ENCODE results near the gene RDH16. TPM values are rescaled to one million over a fixed set of nuclear protein-coding genes. Genes with fewer than 3 reads are reported as not detected.
"Not testable (repeated sequence)": the region's sequence is repeated elsewhere in the genome, so short reads cannot be mapped to it uniquely, and the experiment has no call there.

Gene RDH16
- polyA plus RNA-seq, 3 donors = 0.12 to 0.21 TPM; not detected in 1

- 48 to 52% (median 51%) methylated on average over 4 of the region's 4 CpGs for WGBS, 3 donors
- not testable (repeated sequence) for H3K27ac ChIP-seq (ENCODE audit: low read depth, low read length)
Observed at GRCh38 chr12:56962247-56962646, 4.8 kb upstream of the RDH16 start.

GRCh38 chr12:56958422-56958821 lies 1.0 kb upstream of the RDH16 start:
- 76 to 85% (median 78%) methylated on average over 2 of the region's 2 CpGs for WGBS, 3 donors

GRCh38 chr12:56955631-56956256 lies 1.7 kb downstream of the RDH16 start:
- 55 to 62% (median 60%) methylated on average over 2 of the region's 2 CpGs for WGBS, 3 donors
- no peak overlapping the region for H3K27ac ChIP-seq (ENCODE audit: low read depth, low read length)

More at GRCh38 chr12:56958422-56958821, 1.0 kb upstream of the RDH16 start:
- H3K27ac ChIP-seq (ENCODE audit: low read depth, low read length) = no peak overlapping the region

GRCh38 chr12:56954958-56955355 lies 2.5 kb downstream of the RDH16 start:
- WGBS, 3 donors = 70 to 88% (median 85%) methylated on average over 6 of the region's 6 CpGs
- no peak overlapping the region for H3K27ac ChIP-seq (ENCODE audit: low read depth, low read length)

GRCh38 chr12:56954057-56954957 lies 3.1 kb downstream of the RDH16 start:
- WGBS, 3 donors = 91 to 95% (median 92%) methylated on average over 6 of the region's 6 CpGs

GRCh38 chr12:56953314-56953713 lies 4.1 kb downstream of the RDH16 start:
- no peak overlapping the region for H3K27ac ChIP-seq (ENCODE audit: low read depth, low read length)
- 35 to 39% (median 38%) methylated on average over 1 of the region's 1 CpG for WGBS, 3 donors

More at GRCh38 chr12:56954057-56954957, 3.1 kb downstream of the RDH16 start:
- H3K27ac ChIP-seq (ENCODE audit: low read depth, low read length) = no peak overlapping the region

GRCh38 chr12:56951582-56952339 lies 5.6 kb downstream of the RDH16 start:
- WGBS, 3 donors = 84 to 91% (median 90%) methylated on average over 11 of the region's 11 CpGs
- no peak overlapping the region for H3K27ac ChIP-seq (ENCODE audit: low read depth, low read length)

- WGBS, 3 donors = 95 to 100% (median 95%) methylated on average over 2 of the region's 2 CpGs
- H3K27ac ChIP-seq (ENCODE audit: low read depth, low read length) = no peak overlapping the region
Observed at GRCh38 chr12:56948881-56949280, 8.5 kb downstream of the RDH16 start.

- no peak overlapping the region for H3K27ac ChIP-seq (ENCODE audit: low read depth, low read length)
Observed at GRCh38 chr12:56948457-56948777, 9.0 kb downstream of the RDH16 start.

- no peak overlapping the region for H3K27ac ChIP-seq (ENCODE audit: low read depth, low read length)
- 70 to 85% (median 83%) methylated on average over 6 of the region's 6 CpGs for WGBS, 3 donors
Observed at GRCh38 chr12:56947633-56948456, 9.6 kb downstream of the RDH16 start.

- H3K27ac ChIP-seq (ENCODE audit: low read depth, low read length) = no peak overlapping the region
- 85 to 94% (median 93%) methylated on average over 4 of the region's 4 CpGs for WGBS, 3 donors
Observed at GRCh38 chr12:56943878-56944277, 13.5 kb downstream of the RDH16 start.

GRCh38 chr12:56943374-56943773 lies 14.0 kb downstream of the RDH16 start:
- WGBS, 3 donors = 82 to 92% (median 88%) methylated on average over 1 of the region's 1 CpG
- H3K27ac ChIP-seq (ENCODE audit: low read depth, low read length) = not testable (repeated sequence)

- WGBS, 3 donors = 4 to 43% (median 27%) methylated on average over 2 to 3 of the region's 3 CpGs
- H3K27ac ChIP-seq (ENCODE audit: low read depth, low read length) = no peak overlapping the region
Observed at GRCh38 chr12:56941299-56942017, 15.9 kb downstream of the RDH16 start.

- not testable (repeated sequence) for H3K27ac ChIP-seq (ENCODE audit: low read depth, low read length)
- 0 to 17% (median 10%) methylated on average over 1 of the region's 4 CpGs for WGBS, 3 donors
Observed at GRCh38 chr12:56940942-56941298, 16.5 kb downstream of the RDH16 start.

- 81 to 94% (median 91%) methylated on average over 2 of the region's 2 CpGs for WGBS, 3 donors
Observed at GRCh38 chr12:56935752-56936151, 21.7 kb downstream of the RDH16 start.

GRCh38 chr12:56935157-56935556 lies 22.3 kb downstream of the RDH16 start:
- no peak overlapping the region for H3K27ac ChIP-seq (ENCODE audit: low read depth, low read length)
- WGBS, 3 donors = 39 to 88% (median 73%) methylated on average over 2 of the region's 2 CpGs

More at GRCh38 chr12:56935752-56936151, 21.7 kb downstream of the RDH16 start:
- H3K27ac ChIP-seq (ENCODE audit: low read depth, low read length) = no peak overlapping the region

- WGBS, 3 donors = 89 to 90% (median 89%) methylated on average over 15 of the region's 15 CpGs
- no peak within 1 kb of the TSS for H3K27ac ChIP-seq (ENCODE audit: low read depth, low read length)
Observed at GRCh38 chr12:56933826-56934625, 23.4 kb downstream of the RDH16 start, which contains the start of gene SDR9C7. SDR9C7 (minus strand) TSS chr12:56934408; CDS start chr12:56934261, 147 bp downstream.

All from adipose tissue (tissue), 3 donors.